ENCODE results near the gene RASA4B.
A peak's percentile ranks its signal among the peaks of the same experiment; 100 is the strongest.
"Not testable (repeated sequence)": the region's sequence is repeated elsewhere in the genome, so short reads cannot be mapped to it uniquely, and the experiment has no call there.

RASA4B gene

GRCh38 chr7:102455596-102455995, 62.0 kb downstream of the RASA4B start:
- no peak for TF ChIP-seq CTCF (IDR thresholded peaks at IDR 0.05; ENCODE audit: insufficient read depth, missing control alignments)
- no peak for DNase-seq (ENCODE audit: insufficient read length, low spot score)
- no peak for FAIRE-seq

- not testable (repeated sequence) for FAIRE-seq
Measured at GRCh38 chr7:102454932-102455331, 62.6 kb downstream of the RASA4B start.

GRCh38 chr7:102454468-102454867, 63.1 kb downstream of the RASA4B start:
- FAIRE-seq: no peak
- TF ChIP-seq CTCF (IDR thresholded peaks at IDR 0.05; ENCODE audit: insufficient read depth, missing control alignments): no peak
- no peak for DNase-seq (ENCODE audit: insufficient read length, low spot score)

More at GRCh38 chr7:102454932-102455331, 62.6 kb downstream of the RASA4B start:
- not testable (repeated sequence) for DNase-seq (ENCODE audit: insufficient read length, low spot score)

- DNase-seq (ENCODE audit: insufficient read length, low spot score) (no peak), FAIRE-seq (no peak)
Measured at GRCh38 chr7:102453319-102453718, 64.3 kb downstream of the RASA4B start.

GRCh38 chr7:102452451-102452850, 65.1 kb downstream of the RASA4B start:
- TF ChIP-seq CTCF (IDR thresholded peaks at IDR 0.05; ENCODE audit: insufficient read depth, missing control alignments): no peak
- DNase-seq (ENCODE audit: insufficient read length, low spot score): no peak
- no peak for FAIRE-seq

More at GRCh38 chr7:102453319-102453718, 64.3 kb downstream of the RASA4B start:
- TF ChIP-seq CTCF (IDR thresholded peaks at IDR 0.05; ENCODE audit: insufficient read depth, missing control alignments): no peak

GRCh38 chr7:102451371-102452054, 66.1 kb downstream of the RASA4B start:
- FAIRE-seq: no peak

GRCh38 chr7:102450242-102450641, 67.3 kb downstream of the RASA4B start:
- FAIRE-seq: no peak
- no peak for DNase-seq (ENCODE audit: insufficient read length, low spot score)
- peak; percentile 26 for TF ChIP-seq CTCF (IDR thresholded peaks at IDR 0.05; ENCODE audit: insufficient read depth, missing control alignments)

More at GRCh38 chr7:102451371-102452054, 66.1 kb downstream of the RASA4B start:
- no peak for TF ChIP-seq CTCF (IDR thresholded peaks at IDR 0.05; ENCODE audit: insufficient read depth, missing control alignments)
- DNase-seq (ENCODE audit: insufficient read length, low spot score): no peak

Measured in D721Med (cell line).